LNCaP clone FGC (cell line): Measurements from ENCODE around the gene PBX2.

Experiments
- DNase-seq: peaks from one replicate; pipeline ENCODE4 v3.0.0-alpha.2; 2011; ENCODE audit warnings: low read depth
- H3K4me3 ChIP-seq: 2 replicates; pipeline ENCODE4 v1.5.1; 2011; ENCODE audit warnings: mild to moderate bottlenecking, low read depth, low read length, control low read depth
- CTCF ChIP-seq: IDR thresholded peaks from 2 replicates; pipeline ENCODE4 v1.5.1; 2012; ENCODE audit warnings: mild to moderate bottlenecking; ENCODE audit not compliant: control insufficient read depth, insufficient read depth; ENCODE audit errors: extremely low read depth

The PBX2 gene

GRCh38 chr6:32178547-32179440 lies 11.2 kb downstream of the PBX2 start:
- TF ChIP-seq CTCF: no peak
- no peak for DNase-seq
- peak overlapping the region; percentile 99 for H3K4me3 ChIP-seq

- H3K4me3 ChIP-seq: peak within 1 kb of the TSS; percentile 99
- TF ChIP-seq CTCF: no peak
- peak; percentile 100 for DNase-seq
Measured at GRCh38 chr6:32177788-32178546, 12.0 kb downstream of the PBX2 start, which contains the start of gene RNF5. TSS of gene RNF5 (plus strand) at chr6:32178405. CDS start at chr6:32178512, 107 bp downstream.

- DNase-seq: no peak
- H3K4me3 ChIP-seq: peak overlapping the region; percentile 99
- no peak for TF ChIP-seq CTCF
Measured at GRCh38 chr6:32177183-32177787, 12.7 kb downstream of the PBX2 start.

- no peak for TF ChIP-seq CTCF
- no peak for DNase-seq
- peak overlapping the region; percentile 99 for H3K4me3 ChIP-seq
Measured at GRCh38 chr6:32176476-32177182, 13.4 kb downstream of the PBX2 start.

- H3K4me3 ChIP-seq: peak within 1 kb of the TSS; percentile 99
- peak; percentile 90 for DNase-seq
- TF ChIP-seq CTCF: no peak
Measured at GRCh38 chr6:32175711-32176475, 14.1 kb downstream of the PBX2 start, which contains the start of gene AGPAT1. TSS of gene AGPAT1 (minus strand) at chr6:32176084. CDS start at chr6:32171496, 4,588 bp downstream.

- peak overlapping the region; percentile 99 for H3K4me3 ChIP-seq
- DNase-seq: no peak
- no peak for TF ChIP-seq CTCF
Measured at GRCh38 chr6:32175322-32175710, 14.7 kb downstream of the PBX2 start.
